Measurements from ENCODE around the gene HEATR5A. TPM values are rescaled to one million over a fixed set of nuclear protein-coding genes. Genes with fewer than 3 reads are reported as not detected.

HEATR5A gene
- polyA plus RNA-seq, 6 donors from 2014 or later, result 6.3 to 16.2 (median 10.1) TPM

Other genes with a start within 250 kb of the HEATR5A start
- 10 to 100 TPM; 14.5 to 42.7 (median 35.0) TPM for gene HECTD1, start 212.8 kb downstream of the HEATR5A start, polyA plus RNA-seq (ENCODE audit: low read depth in 6 of 6)
- 10 to 100 TPM; 12.5 to 26.0 (median 17.8) TPM for gene DTD2, start 37.0 kb upstream of the HEATR5A start, polyA plus RNA-seq (ENCODE audit: low read depth in 6 of 6)
- not detected for gene GPR33, start 67.5 kb upstream of the HEATR5A start, polyA plus RNA-seq (ENCODE audit: low read depth in 6 of 6)
- 1 to 10 TPM; 5.9 to 9.2 (median 8.6) TPM for gene NUBPL, start 140.9 kb upstream of the HEATR5A start, polyA plus RNA-seq (ENCODE audit: low read depth in 6 of 6)

Measured in naive B cell (primary cell).